Progenitor cell of endocrine pancreas (in vitro differentiated cells): ENCODE results near the gene MGAT1. TPM values are rescaled to one million over a fixed set of nuclear protein-coding genes. Genes with fewer than 3 reads are reported as not detected.

Experiments used
- DNase-seq: peaks from one replicate; pipeline ENCODE4 v3.0.0; 2021; ENCODE audit warnings: low spot score; ENCODE audit not compliant: unreplicated experiment
- H3K27ac Mint-ChIP-seq: 2 replicates; pipeline ENCODE4 v1.8.0; 2021; ENCODE audit warnings: mild to moderate bottlenecking, moderate library complexity, mixed read lengths
- H3K27me3 Mint-ChIP-seq: 2 replicates; pipeline ENCODE4 v1.8.0; 2021; ENCODE audit warnings: mixed read lengths
- H3K36me3 Mint-ChIP-seq: 2 replicates; pipeline ENCODE4 v1.8.0; 2022; ENCODE audit warnings: mixed read lengths; ENCODE audit not compliant: insufficient read depth
- H3K4me1 Mint-ChIP-seq: 2 replicates; pipeline ENCODE4 v1.8.0; 2021; ENCODE audit warnings: low read depth, mixed read lengths
- H3K4me3 Mint-ChIP-seq: 2 replicates; pipeline ENCODE4 v1.8.0; 2021; ENCODE audit warnings: low read depth, mild to moderate bottlenecking, moderate library complexity, mixed read lengths
- H3K9me3 Mint-ChIP-seq: 2 replicates; pipeline ENCODE4 v1.8.0; 2021; ENCODE audit warnings: low read depth, mixed read lengths
- total RNA-seq: library from RNA; stranded (reverse); gene quantifications from 2 replicates; pipeline ENCODE4 v1.2.1, GENCODE V29; 2021
- TF ChIP-seq, protein P1 (sequence below): fragments of 200-600 bp; sonication (generic); IDR thresholded peaks from one replicate; pipeline ENCODE4 v1.5.0; 2021; ENCODE audit warnings: antibody characterized with exemption, mild to moderate bottlenecking; ENCODE audit not compliant: unreplicated experiment

The MGAT1 gene
- total RNA-seq, 1 donor from 2014 or later = 66.9 TPM

DNA sequence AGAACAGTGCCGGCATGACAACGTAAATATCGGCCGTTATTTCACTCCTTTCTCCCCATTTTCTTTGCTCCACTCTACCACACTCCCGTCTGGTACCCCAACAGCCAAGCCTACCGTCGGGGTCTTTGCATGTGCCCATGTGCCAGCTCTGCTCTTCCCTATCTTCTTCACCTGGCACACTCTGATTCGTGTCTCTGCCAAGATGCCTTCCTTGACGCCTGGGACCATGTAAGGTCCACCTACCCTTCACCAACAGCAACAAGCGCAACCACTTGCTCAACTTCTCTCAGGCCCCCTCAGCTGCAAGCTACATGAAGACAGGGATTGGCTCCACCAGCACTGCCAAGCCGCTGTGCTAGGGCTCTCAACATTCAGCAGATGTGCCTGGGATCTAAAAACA lies 4.4 kb downstream of the MGAT1 start:
- Mint-ChIP-seq H3K9me3 (no peaks in the 10 kb centered on the region), H3K4me3 (no peak overlapping the region), H3K4me1 (peaks cover 14% of the 10 kb centered on the region), H3K36me3 (peaks cover 5% of the 10 kb centered on the region), H3K27me3 (no peaks in the 10 kb centered on the region), H3K27ac (peak overlapping the region; percentile 31)
- DNase-seq = no peak
- TF ChIP-seq, protein P1, sequence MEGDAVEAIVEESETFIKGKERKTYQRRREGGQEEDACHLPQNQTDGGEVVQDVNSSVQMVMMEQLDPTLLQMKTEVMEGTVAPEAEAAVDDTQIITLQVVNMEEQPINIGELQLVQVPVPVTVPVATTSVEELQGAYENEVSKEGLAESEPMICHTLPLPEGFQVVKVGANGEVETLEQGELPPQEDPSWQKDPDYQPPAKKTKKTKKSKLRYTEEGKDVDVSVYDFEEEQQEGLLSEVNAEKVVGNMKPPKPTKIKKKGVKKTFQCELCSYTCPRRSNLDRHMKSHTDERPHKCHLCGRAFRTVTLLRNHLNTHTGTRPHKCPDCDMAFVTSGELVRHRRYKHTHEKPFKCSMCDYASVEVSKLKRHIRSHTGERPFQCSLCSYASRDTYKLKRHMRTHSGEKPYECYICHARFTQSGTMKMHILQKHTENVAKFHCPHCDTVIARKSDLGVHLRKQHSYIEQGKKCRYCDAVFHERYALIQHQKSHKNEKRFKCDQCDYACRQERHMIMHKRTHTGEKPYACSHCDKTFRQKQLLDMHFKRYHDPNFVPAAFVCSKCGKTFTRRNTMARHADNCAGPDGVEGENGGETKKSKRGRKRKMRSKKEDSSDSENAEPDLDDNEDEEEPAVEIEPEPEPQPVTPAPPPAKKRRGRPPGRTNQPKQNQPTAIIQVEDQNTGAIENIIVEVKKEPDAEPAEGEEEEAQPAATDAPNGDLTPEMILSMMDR = no peak

DNA sequence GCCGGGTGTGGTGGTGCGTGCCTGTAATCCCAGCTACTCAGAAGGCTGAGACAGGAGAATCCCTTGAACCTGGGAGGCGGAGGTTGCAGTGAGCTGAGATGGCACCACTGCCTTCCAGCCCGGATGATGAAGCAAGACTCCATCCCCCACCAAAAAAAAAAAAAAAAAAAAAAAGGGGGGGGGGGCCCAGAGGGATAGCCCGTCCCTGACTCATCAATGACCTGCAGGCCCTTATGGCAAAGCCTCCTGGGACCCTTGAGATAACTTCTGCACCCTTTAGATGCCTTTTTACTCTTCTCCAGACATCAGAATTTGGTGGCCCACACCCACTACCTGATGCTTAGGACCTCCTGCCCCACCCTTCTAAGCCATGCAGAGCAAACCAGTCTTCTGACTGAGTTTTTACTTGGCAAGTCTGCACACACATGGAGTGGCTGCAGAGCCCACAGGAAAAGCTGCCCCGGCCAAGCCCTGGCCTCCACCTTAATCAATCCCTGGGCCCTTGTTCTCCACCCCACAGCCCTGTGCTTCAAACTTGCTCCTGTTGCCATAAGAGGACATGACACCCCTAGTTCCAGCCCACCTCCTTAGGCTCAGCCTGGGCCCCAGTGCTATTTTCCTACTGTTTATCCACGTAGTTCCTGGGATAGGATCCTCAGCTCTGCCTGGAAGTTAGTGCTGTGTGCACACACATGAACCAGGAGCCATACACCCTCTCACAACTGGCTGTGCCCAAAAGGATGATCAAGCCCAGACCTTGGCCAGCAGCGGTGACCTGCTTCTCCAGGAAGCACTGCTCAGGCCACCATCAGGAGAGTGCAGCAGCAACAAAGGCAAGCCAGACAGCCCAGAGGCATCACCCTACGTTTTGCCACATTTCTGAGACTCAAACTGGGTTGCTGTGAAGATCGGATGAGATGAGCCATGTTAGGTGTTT lies 5.1 kb downstream of the MGAT1 start:
- TF ChIP-seq, protein P1 = no peak
- no peaks in the 10 kb centered on the region for H3K27me3 Mint-ChIP-seq
- peaks cover 14% of the 10 kb centered on the region for H3K4me1 Mint-ChIP-seq
- H3K9me3 Mint-ChIP-seq = no peaks in the 10 kb centered on the region
- H3K4me3 Mint-ChIP-seq = no peak overlapping the region
- H3K36me3 Mint-ChIP-seq = peaks cover 4% of the 10 kb centered on the region
- H3K27ac Mint-ChIP-seq = no peak overlapping the region
- no peak for DNase-seq

DNA sequence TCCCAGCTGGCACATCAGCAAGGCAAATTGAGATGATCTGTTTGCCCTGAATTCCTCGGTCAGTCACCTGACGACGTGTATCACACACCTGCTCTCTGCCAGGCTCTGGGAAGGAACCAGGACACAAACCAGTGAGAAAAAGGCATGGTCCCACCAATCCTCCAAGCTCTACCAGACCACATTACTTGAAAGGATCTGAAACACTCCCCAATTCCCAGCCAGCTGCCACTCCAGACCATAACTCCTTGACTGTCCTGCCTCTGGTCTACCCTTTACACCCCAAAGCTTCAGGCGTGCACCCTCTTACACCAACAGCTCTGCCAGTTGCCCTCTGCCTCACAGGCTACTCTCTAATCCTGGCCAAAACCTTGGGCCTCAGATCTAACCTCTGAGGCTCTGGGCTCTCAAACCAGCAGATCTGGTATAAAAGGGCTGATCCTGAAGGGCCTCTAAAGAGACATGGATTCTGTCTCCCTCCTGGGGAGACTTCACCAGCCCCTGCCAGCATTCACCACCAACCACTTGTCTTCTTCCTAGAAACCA lies 6.8 kb downstream of the MGAT1 start:
- H3K9me3 Mint-ChIP-seq = no peaks in the 10 kb centered on the region
- TF ChIP-seq, protein P1 = no peak
- peak overlapping the region; percentile 34 for H3K27ac Mint-ChIP-seq
- peaks cover 7% of the 10 kb centered on the region for H3K4me1 Mint-ChIP-seq
- no peak for DNase-seq
- peaks cover 9% of the 10 kb centered on the region for H3K36me3 Mint-ChIP-seq
- H3K27me3 Mint-ChIP-seq = no peaks in the 10 kb centered on the region
- H3K4me3 Mint-ChIP-seq = no peak overlapping the region

DNA sequence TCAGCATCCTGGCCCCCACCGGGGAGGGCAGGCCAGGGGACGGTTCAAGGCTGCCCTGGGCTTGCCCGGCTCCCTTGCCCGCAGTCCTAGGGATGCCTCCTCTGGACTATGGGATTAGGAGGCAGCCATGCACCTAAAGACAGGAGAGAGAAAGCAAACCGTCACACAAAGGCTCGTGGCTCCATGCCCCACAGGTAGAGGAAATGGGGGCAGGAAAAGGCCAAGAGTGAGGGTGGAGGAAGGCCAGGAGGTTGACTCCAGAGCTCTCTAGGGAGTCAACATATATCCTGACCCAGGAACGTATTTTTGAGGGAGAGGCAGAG lies 9.7 kb downstream of the MGAT1 start:
- no peak overlapping the region for H3K27ac Mint-ChIP-seq
- peaks cover 1% of the 10 kb centered on the region for H3K4me1 Mint-ChIP-seq
- no peak overlapping the region for H3K4me3 Mint-ChIP-seq
- H3K9me3 Mint-ChIP-seq = no peaks in the 10 kb centered on the region
- no peak for DNase-seq
- TF ChIP-seq, protein P1 = no peak
- peaks cover 8% of the 10 kb centered on the region for H3K36me3 Mint-ChIP-seq
- no peaks in the 10 kb centered on the region for H3K27me3 Mint-ChIP-seq

DNA sequence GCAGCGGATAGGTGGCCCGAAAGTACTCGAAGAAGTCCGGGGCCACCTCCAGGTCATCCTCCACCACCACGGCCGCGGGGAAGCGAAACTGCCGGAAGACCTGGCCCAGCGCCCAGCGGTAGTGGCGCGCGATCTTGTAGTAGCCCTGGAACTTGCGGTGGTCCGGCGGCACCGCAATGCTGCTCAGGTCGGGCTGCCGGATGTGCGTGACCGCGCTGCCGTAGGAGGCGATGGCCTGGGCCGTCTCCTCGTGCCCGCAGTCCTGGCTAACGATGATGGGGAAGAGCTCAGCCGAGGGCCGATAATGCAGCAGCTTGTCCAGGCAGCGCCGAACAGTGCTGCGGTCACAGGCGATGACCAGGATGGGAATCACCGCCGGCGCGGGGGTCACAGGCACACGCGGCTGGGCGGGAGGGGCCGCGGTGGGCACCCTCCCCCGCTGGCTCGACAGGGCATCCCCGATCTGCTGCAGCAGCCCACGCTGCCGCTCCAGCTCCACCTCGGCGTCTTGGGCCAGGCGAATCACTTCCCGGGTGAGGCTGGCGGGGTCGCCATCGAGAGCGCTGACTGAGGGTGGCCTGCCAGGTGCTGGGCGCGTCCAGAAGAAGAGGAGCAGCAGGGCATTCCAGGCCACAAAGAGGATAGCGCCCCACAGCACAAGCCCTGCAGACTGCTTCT lies 10.2 kb downstream of the MGAT1 start:
- no peaks in the 10 kb centered on the region for H3K27me3 Mint-ChIP-seq
- H3K4me1 Mint-ChIP-seq = peaks cover 1% of the 10 kb centered on the region
- peaks cover 8% of the 10 kb centered on the region for H3K36me3 Mint-ChIP-seq
- H3K9me3 Mint-ChIP-seq = no peaks in the 10 kb centered on the region
- no peak overlapping the region for H3K27ac Mint-ChIP-seq
- TF ChIP-seq, protein P1 = no peak
- DNase-seq = no peak
- no peak overlapping the region for H3K4me3 Mint-ChIP-seq
